GM12878 (cell line): ENCODE data around the gene KRT32. TPM values are rescaled to one million over a fixed set of nuclear protein-coding genes. Genes with fewer than 3 reads are reported as not detected.

Source experiments
- ATAC-seq: fragments of 200-7000 bp; cut with Tn5 transposase; 3 replicates; pipeline ENCODE4 v1.9.1; 2020; ENCODE audit warnings: mild to moderate bottlenecking, moderate library complexity
- BruUV-seq: library from RNA; stranded (reverse); fragments of 400-500 nt; replicated peaks from 2 replicates; lab custom pipeline; 2021; lab: Mats Ljungman, UMichigan
- CTCF ChIA-PET: fragments of 300-600 bp; sonication (Branson Sonifier 250); formaldehyde crosslinking; extraction: SDS; loops from one replicate; lab custom pipeline; 2021; ENCODE audit warnings: inconsistent platforms; lab: Yijun Ruan, JAX
- POLR2A ChIA-PET: fragments of 350-600 bp; formaldehyde crosslinking; extraction: SDS; loops from one replicate; lab custom pipeline; 2021; ENCODE audit warnings: inconsistent platforms; lab: Charles Lee
- RAD21 ChIA-PET: fragments of 300-600 bp; sonication (Branson Sonifier 250); formaldehyde crosslinking; loops from one replicate; lab custom pipeline; 2023; ENCODE audit warnings: antibody characterized with exemption; ENCODE audit not compliant: unreplicated experiment; lab: Charles Lee
- SMC1A ChIA-PET: fragments of 300-600 bp; sonication (Branson Sonifier 250); formaldehyde crosslinking; loops from one replicate; lab custom pipeline; 2023; ENCODE audit not compliant: unreplicated experiment, uncharacterized antibody; lab: Charles Lee
- DNase-seq: peaks from one replicate; pipeline ENCODE4 v3.0.0-alpha.2; 2011; ENCODE audit warnings: low read depth, low spot score
- FAIRE-seq: peaks from 3 replicates; lab custom pipeline; 2011; peaks lifted over from hg19 to GRCh38; lab: Jason Lieb, UNC
- H2AFZ ChIP-seq: 2 replicates; pipeline ENCODE4 v1.6.0; 2011; ENCODE audit warnings: low read depth, low read length, control low read depth; ENCODE audit not compliant: control insufficient read depth
- H3K27ac ChIP-seq: 2 replicates; pipeline ENCODE4 v1.5.1; 2011; ENCODE audit warnings: control low read depth; ENCODE audit not compliant: control insufficient read depth, insufficient read depth
- H3K27me3 ChIP-seq, 2 experiments: replicated peaks in 1 of 2; 2 replicates each; pipeline versions ENCODE4 v1.6.0 to v1.6.1; 2011; ENCODE audit warnings: low read length in 1 of 2; ENCODE audit not compliant: control insufficient read depth in 2 of 2, insufficient read depth in 2 of 2
- H3K36me3 ChIP-seq, 2 experiments: 2 replicates each; pipeline ENCODE4 v1.5.1; 2011; ENCODE audit warnings: low read length in 1 of 2; ENCODE audit not compliant: control insufficient read depth in 2 of 2, insufficient read depth in 2 of 2
- H3K4me1 ChIP-seq: 2 replicates; pipeline ENCODE4 v1.6.1; 2011; ENCODE audit warnings: mild to moderate bottlenecking, low read length, moderate library complexity, mixed read lengths; ENCODE audit not compliant: control insufficient read depth, insufficient read depth
- H3K4me2 ChIP-seq: 2 replicates; pipeline ENCODE4 v1.6.0; 2011; ENCODE audit warnings: control low read depth; ENCODE audit not compliant: control insufficient read depth, insufficient read depth
- H3K4me3 ChIP-seq: fragments of 200-600 bp; sonication (generic); 2 replicates; pipeline ENCODE4 v1.5.1; 2016
- H3K79me2 ChIP-seq: 2 replicates; pipeline ENCODE4 v1.6.0; 2011; ENCODE audit warnings: low read length; ENCODE audit not compliant: control insufficient read depth, insufficient read depth
- H3K9ac ChIP-seq: 2 replicates; pipeline ENCODE4 v1.8.0; 2011; ENCODE audit warnings: low read length, control low read depth, mixed read lengths; ENCODE audit not compliant: control insufficient read depth, insufficient read depth
- H3K9me3 ChIP-seq: replicated peaks from 3 replicates; pipeline ENCODE4 v1.5.1; 2011; ENCODE audit warnings: mild to moderate bottlenecking, low read length; ENCODE audit not compliant: control insufficient read depth, insufficient read depth
- H4K20me1 ChIP-seq: 2 replicates; pipeline ENCODE4 v1.6.0; 2011; ENCODE audit not compliant: control insufficient read depth, insufficient read depth
- CBFB ChIP-seq: IDR thresholded peaks from 2 replicates; pipeline ENCODE4 v1.6.1; 2016; ENCODE audit warnings: antibody characterized with exemption, low read depth
- IKZF1 ChIP-seq: fragments of 450-650 bp; conservative IDR thresholded peaks from 2 replicates; pipeline ENCODE4 v1.6.1; 2017; ENCODE audit warnings: antibody characterized with exemption, mild to moderate bottlenecking
- ZSCAN29 ChIP-seq: fragments of 450-650 bp; IDR thresholded peaks from 2 replicates; pipeline ENCODE4 v1.6.1; 2017; ENCODE audit warnings: mild to moderate bottlenecking, moderate library complexity
- WGBS: methylation state at CpG from one replicate; pipeline ENCODE4 v1.1.6; 2016; ENCODE audit warnings: low lambda C conversion rate; ENCODE audit not compliant: insufficient replicate concordance, insufficient coverage; ENCODE audit errors: missing lambda C conversion rate; 5-methylcytosine and 5-hydroxymethylcytosine counted together
- in situ Hi-C: fragments of 300-500 bp; cut with MboI; formaldehyde crosslinking; loops from 9 replicates; pipeline ENCODE4 v1.14.3; 2018; ENCODE audit warnings: mixed read lengths
- intact Hi-C: fragments of 100-400 bp; cut with micrococcal nuclease; formaldehyde crosslinking; loops from one replicate; pipeline ENCODE4 v1.14.2; 2022; ENCODE audit not compliant: unreplicated experiment
- polyA plus RNA-seq, 11 experiments: library from polyadenylated mRNA; depleted of rRNA in 4 of 11; unstranded in 6 of 11; stranded (reverse) in 5 of 11; fragments of >200 nt; fragmentation: Nextera tagmentation in 4 of 11; fragmentation: Illumina TruSeq in 1 of 11; extraction: Ambion mirVana in 4 of 11; extraction: Trizol in 1 of 11; gene quantifications; 1 replicate in 1 of 11; 2 replicates in 10 of 11; pipeline versions ENCODE4 v1.2.1 to v1.2.3, GENCODE V29; 2011 to 2016; ENCODE audit warnings: inconsistent platforms in 2 of 11, missing spikeins in 2 of 11, low read depth in 1 of 11
- total RNA-seq, 4 experiments: library from RNA; depleted of rRNA in 3 of 4; stranded (reverse); fragments of >200 nt in 3 of 4; fragmentation: Illumina TruSeq in 1 of 4; extraction: Trizol in 1 of 4; gene quantifications; 2 replicates each; pipeline versions ENCODE4 v1.2.1 to v1.2.3, GENCODE V29; 2013 to 2021
- TF ChIP-seq, protein P1 (sequence below): fragments of 450-650 bp; formaldehyde crosslinking; IDR thresholded peaks from 2 replicates; pipeline ENCODE4 v1.5.0; 2022; ENCODE audit warnings: mild to moderate bottlenecking, missing genetic modification characterization
- TF ChIP-seq, protein P2 (sequence below): fragments of 450-650 bp; IDR thresholded peaks from 2 replicates; pipeline ENCODE4 v1.6.1; 2017; ENCODE audit warnings: mild to moderate bottlenecking, moderate library complexity
- TF ChIP-seq, protein P3 (sequence below): IDR thresholded peaks from 2 replicates; pipeline ENCODE4 v1.6.1; 2012; ENCODE audit warnings: low read depth, low read length, improper control_type of control experiment
- TF ChIP-seq, protein P4 (sequence below): fragments of 450-650 bp; IDR thresholded peaks from 2 replicates; pipeline ENCODE4 v1.6.1; 2016; ENCODE audit warnings: mild to moderate bottlenecking
- TF ChIP-seq, protein P5 (sequence below): fragments of 450-650 bp; IDR thresholded peaks from 2 replicates; pipeline ENCODE4 v1.6.1; 2016; ENCODE audit warnings: mild to moderate bottlenecking, moderate library complexity, borderline replicate concordance

KRT32 gene
- total and polyA plus RNA-seq, 10 of the 15 experiments (the other 5 are each of a cell fraction or from before 2014, with no cell fraction given): not detected

DNA sequence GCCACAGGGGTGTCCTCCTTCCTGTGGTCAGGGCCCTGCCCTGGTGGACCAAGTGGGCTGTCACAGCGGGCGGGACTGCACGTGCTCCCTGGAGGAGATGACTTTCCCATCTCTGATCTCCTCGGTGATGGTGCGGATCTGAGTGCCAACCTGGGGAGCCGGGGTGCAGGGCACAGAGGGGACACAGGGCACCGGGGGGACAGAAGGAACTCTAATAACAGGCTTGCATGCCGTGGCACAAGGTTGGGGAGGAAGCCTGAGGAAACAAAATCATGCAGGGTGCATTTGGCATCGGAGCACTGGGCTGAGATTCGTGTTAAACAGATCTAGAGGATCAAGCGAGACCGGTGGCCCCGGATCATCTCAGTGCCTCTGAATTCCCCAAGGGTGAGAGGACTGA, 19.1 kb upstream of the KRT32 start:
- Histone ChIP-seq H3K79me2 (no peaks in the 10 kb centered on the region), H3K9me3 (no peaks in the 10 kb centered on the region), H3K27me3 (peaks cover 0 to 3% of the 10 kb centered on the region in 2 experiments; a peak in 2 of 4 replicates), H3K4me2 (no peak overlapping the region), H3K4me1 (no peaks in the 10 kb centered on the region), H3K27ac (no peak overlapping the region), H2AFZ (no peak overlapping the region), H3K4me3 (no peak overlapping the region), H3K9ac (no peak overlapping the region), H4K20me1 (no peaks in the 10 kb centered on the region), H3K36me3 (no peaks in the 10 kb centered on the region)
- TF ChIP-seq, protein P1, sequence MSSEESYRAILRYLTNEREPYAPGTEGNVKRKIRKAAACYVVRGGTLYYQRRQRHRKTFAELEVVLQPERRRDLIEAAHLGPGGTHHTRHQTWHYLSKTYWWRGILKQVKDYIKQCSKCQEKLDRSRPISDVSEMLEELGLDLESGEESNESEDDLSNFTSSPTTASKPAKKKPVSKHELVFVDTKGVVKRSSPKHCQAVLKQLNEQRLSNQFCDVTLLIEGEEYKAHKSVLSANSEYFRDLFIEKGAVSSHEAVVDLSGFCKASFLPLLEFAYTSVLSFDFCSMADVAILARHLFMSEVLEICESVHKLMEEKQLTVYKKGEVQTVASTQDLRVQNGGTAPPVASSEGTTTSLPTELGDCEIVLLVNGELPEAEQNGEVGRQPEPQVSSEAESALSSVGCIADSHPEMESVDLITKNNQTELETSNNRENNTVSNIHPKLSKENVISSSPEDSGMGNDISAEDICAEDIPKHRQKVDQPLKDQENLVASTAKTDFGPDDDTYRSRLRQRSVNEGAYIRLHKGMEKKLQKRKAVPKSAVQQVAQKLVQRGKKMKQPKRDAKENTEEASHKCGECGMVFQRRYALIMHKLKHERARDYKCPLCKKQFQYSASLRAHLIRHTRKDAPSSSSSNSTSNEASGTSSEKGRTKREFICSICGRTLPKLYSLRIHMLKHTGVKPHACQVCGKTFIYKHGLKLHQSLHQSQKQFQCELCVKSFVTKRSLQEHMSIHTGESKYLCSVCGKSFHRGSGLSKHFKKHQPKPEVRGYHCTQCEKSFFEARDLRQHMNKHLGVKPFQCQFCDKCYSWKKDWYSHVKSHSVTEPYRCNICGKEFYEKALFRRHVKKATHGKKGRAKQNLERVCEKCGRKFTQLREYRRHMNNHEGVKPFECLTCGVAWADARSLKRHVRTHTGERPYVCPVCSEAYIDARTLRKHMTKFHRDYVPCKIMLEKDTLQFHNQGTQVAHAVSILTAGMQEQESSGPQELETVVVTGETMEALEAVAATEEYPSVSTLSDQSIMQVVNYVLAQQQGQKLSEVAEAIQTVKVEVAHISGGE (CRISPR knock-in tag): no peak
- TF ChIP-seq, protein P2, sequence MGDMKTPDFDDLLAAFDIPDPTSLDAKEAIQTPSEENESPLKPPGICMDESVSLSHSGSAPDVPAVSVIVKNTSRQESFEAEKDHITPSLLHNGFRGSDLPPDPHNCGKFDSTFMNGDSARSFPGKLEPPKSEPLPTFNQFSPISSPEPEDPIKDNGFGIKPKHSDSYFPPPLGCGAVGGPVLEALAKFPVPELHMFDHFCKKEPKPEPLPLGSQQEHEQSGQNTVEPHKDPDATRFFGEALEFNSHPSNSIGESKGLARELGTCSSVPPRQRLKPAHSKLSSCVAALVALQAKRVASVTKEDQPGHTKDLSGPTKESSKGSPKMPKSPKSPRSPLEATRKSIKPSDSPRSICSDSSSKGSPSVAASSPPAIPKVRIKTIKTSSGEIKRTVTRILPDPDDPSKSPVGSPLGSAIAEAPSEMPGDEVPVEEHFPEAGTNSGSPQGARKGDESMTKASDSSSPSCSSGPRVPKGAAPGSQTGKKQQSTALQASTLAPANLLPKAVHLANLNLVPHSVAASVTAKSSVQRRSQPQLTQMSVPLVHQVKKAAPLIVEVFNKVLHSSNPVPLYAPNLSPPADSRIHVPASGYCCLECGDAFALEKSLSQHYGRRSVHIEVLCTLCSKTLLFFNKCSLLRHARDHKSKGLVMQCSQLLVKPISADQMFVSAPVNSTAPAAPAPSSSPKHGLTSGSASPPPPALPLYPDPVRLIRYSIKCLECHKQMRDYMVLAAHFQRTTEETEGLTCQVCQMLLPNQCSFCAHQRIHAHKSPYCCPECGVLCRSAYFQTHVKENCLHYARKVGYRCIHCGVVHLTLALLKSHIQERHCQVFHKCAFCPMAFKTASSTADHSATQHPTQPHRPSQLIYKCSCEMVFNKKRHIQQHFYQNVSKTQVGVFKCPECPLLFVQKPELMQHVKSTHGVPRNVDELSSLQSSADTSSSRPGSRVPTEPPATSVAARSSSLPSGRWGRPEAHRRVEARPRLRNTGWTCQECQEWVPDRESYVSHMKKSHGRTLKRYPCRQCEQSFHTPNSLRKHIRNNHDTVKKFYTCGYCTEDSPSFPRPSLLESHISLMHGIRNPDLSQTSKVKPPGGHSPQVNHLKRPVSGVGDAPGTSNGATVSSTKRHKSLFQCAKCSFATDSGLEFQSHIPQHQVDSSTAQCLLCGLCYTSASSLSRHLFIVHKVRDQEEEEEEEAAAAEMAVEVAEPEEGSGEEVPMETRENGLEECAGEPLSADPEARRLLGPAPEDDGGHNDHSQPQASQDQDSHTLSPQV: no peak
- TF ChIP-seq, protein P3, sequence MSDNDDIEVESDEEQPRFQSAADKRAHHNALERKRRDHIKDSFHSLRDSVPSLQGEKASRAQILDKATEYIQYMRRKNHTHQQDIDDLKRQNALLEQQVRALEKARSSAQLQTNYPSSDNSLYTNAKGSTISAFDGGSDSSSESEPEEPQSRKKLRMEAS: no peak
- TF ChIP-seq IKZF1: no peak
- no peak for TF ChIP-seq CBFB
- TF ChIP-seq ZSCAN29: no peak
- TF ChIP-seq, protein P4, sequence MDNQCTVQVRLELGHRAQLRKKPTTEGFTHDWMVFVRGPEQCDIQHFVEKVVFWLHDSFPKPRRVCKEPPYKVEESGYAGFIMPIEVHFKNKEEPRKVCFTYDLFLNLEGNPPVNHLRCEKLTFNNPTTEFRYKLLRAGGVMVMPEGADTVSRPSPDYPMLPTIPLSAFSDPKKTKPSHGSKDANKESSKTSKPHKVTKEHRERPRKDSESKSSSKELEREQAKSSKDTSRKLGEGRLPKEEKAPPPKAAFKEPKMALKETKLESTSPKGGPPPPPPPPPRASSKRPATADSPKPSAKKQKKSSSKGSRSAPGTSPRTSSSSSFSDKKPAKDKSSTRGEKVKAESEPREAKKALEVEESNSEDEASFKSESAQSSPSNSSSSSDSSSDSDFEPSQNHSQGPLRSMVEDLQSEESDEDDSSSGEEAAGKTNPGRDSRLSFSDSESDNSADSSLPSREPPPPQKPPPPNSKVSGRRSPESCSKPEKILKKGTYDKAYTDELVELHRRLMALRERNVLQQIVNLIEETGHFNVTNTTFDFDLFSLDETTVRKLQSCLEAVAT: no peak
- TF ChIP-seq, protein P5, sequence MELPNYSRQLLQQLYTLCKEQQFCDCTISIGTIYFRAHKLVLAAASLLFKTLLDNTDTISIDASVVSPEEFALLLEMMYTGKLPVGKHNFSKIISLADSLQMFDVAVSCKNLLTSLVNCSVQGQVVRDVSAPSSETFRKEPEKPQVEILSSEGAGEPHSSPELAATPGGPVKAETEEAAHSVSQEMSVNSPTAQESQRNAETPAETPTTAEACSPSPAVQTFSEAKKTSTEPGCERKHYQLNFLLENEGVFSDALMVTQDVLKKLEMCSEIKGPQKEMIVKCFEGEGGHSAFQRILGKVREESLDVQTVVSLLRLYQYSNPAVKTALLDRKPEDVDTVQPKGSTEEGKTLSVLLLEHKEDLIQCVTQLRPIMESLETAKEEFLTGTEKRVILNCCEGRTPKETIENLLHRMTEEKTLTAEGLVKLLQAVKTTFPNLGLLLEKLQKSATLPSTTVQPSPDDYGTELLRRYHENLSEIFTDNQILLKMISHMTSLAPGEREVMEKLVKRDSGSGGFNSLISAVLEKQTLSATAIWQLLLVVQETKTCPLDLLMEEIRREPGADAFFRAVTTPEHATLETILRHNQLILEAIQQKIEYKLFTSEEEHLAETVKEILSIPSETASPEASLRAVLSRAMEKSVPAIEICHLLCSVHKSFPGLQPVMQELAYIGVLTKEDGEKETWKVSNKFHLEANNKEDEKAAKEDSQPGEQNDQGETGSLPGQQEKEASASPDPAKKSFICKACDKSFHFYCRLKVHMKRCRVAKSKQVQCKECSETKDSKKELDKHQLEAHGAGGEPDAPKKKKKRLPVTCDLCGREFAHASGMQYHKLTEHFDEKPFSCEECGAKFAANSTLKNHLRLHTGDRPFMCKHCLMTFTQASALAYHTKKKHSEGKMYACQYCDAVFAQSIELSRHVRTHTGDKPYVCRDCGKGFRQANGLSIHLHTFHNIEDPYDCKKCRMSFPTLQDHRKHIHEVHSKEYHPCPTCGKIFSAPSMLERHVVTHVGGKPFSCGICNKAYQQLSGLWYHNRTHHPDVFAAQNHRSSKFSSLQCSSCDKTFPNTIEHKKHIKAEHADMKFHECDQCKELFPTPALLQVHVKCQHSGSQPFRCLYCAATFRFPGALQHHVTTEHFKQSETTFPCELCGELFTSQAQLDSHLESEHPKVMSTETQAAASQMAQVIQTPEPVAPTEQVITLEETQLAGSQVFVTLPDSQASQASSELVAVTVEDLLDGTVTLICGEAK: no peak
- no peak for DNase-seq
- no TSS peak for BruUV-seq
- FAIRE-seq: no peak
- POLR2A ChIA-PET: no interaction called here
- intact Hi-C loops (no loop called here), in situ Hi-C loops (no loop called here)
- 56% methylated on average over 13 of the region's 13 CpGs for WGBS
- CTCF ChIA-PET: interaction anchor here (1.5 to 2.3 kb wide), 3 partner anchors 11 to 176 kb away, joined by 3 to 8 read pairs (median 7); no protein-coding TSS in a partner anchor
- ATAC-seq: no peak
- RAD21 ChIA-PET: no interaction called here
- SMC1A ChIA-PET: interaction anchor here (0.9 kb wide), 1 partner anchor 181 kb away, joined by 3 read pairs; no protein-coding TSS in a partner anchor
